HCT116 (cell line): ENCODE data around the gene APCDD1L. TPM values are rescaled to one million over a fixed set of nuclear protein-coding genes. Genes with fewer than 3 reads are reported as not detected.

ENCODE experiments used
- ATAC-seq: fragments of 200-7000 bp; cut with Tn5 transposase; 2 replicates; pipeline ENCODE4 v1.9.1; 2020; ENCODE audit warnings: mild to moderate bottlenecking, moderate library complexity
- BruUV-seq: library from RNA; stranded (reverse); fragments of 400-500 nt; replicated peaks from 2 replicates; lab custom pipeline; 2021; lab: Mats Ljungman, UMichigan
- CTCF ChIA-PET: fragments of 300-600 bp; sonication (Branson Sonifier 250); formaldehyde crosslinking; loops from one replicate; lab custom pipeline; 2021; ENCODE audit warnings: antibody characterized with exemption; lab: Charles Lee
- POLR2A ChIA-PET: fragments of 300-600, 350-600 bp; sonication (Branson Sonifier 250); formaldehyde crosslinking; loops from one replicate; lab custom pipeline; 2021; ENCODE audit warnings: antibody characterized with exemption; lab: Charles Lee
- RAD21 ChIA-PET, 2 experiments: fragments of 300-600 bp; sonication (Branson Sonifier 250); formaldehyde crosslinking; loops; one replicate each; lab custom pipeline; 2023; ENCODE audit warnings: low total read pairs in 2 of 2; ENCODE audit not compliant: uncharacterized antibody in 2 of 2, unreplicated experiment in 2 of 2, low non-redundant PET in 1 of 2; lab: Charles Lee
- DNase-seq: peaks from one replicate; pipeline ENCODE4 v3.0.0-alpha.2; 2010; ENCODE audit warnings: low read depth, low spot score
- H2AFZ ChIP-seq: fragments of 200-600 bp; shearing (Covaris generic), sonication (generic); 2 replicates; pipeline ENCODE4 v1.6.1; 2017; ENCODE audit warnings: low read depth, mixed run types, mixed read lengths, antibody characterized with exemption, low read length; ENCODE audit not compliant: poor library complexity, severe bottlenecking
- H3K27ac ChIP-seq: 2 replicates; pipeline ENCODE4 v1.5.1; 2012; ENCODE audit warnings: low read depth, low read length
- H3K27me3 ChIP-seq: fragments of 200-600 bp; sonication (generic); 2 replicates; pipeline ENCODE4 v1.6.1; 2016; ENCODE audit warnings: mixed run types, low read length, mixed read lengths; ENCODE audit not compliant: insufficient read depth
- H3K36me3 ChIP-seq, 2 experiments: fragments of 200-500 bp in 1 of 2; fragments of 200-600 bp in 1 of 2; sonication (Bioruptor generic) in 1 of 2; sonication (generic) in 1 of 2; 2 replicates each; pipeline versions ENCODE4 v1.5.1 to v1.6.1; 2014 to 2016; ENCODE audit warnings: low read length in 2 of 2, inconsistent platforms in 1 of 2, mixed read lengths in 1 of 2, mixed run types in 1 of 2; ENCODE audit not compliant: insufficient read depth in 2 of 2, control insufficient read depth in 1 of 2
- H3K4me1 ChIP-seq, 2 experiments: fragments of 200-600 bp in 1 of 2; sonication (generic) in 1 of 2; 2 replicates each; pipeline versions ENCODE4 v1.5.1 to v1.6.1; 2012 to 2017; ENCODE audit warnings: low read length in 2 of 2, inconsistent platforms in 1 of 2, mild to moderate bottlenecking in 1 of 2, mixed read lengths in 1 of 2, mixed run types in 1 of 2, moderate library complexity in 1 of 2; ENCODE audit not compliant: insufficient read depth in 2 of 2, control insufficient read depth in 1 of 2
- H3K4me2 ChIP-seq: fragments of 200-600 bp; sonication (generic); 2 replicates; pipeline ENCODE4 v1.6.1; 2017; ENCODE audit warnings: mixed run types, low read length, mixed read lengths
- H3K4me3 ChIP-seq, 2 experiments: fragments of 200-600 bp in 1 of 2; sonication (generic) in 1 of 2; replicated peaks in 1 of 2; 2 replicates each; pipeline ENCODE4 v1.5.1; 2011 to 2016; ENCODE audit warnings: low read length in 2 of 2, control low read depth in 1 of 2, low read depth in 1 of 2, mild to moderate bottlenecking in 1 of 2, mixed read lengths in 1 of 2, mixed run types in 1 of 2
- H3K79me2 ChIP-seq: fragments of 200-600 bp; sonication (generic); 2 replicates; pipeline ENCODE4 v1.6.1; 2017; ENCODE audit warnings: mild to moderate bottlenecking, mixed run types, low read length, moderate library complexity, mixed read lengths; ENCODE audit not compliant: insufficient read depth
- H3K9ac ChIP-seq: fragments of 200-600 bp; sonication (generic); 2 replicates; pipeline ENCODE4 v1.6.1; 2016; ENCODE audit warnings: low read length, mixed read lengths
- H3K9me2 ChIP-seq: fragments of 200-600 bp; sonication (generic), shearing (Covaris generic); 2 replicates; pipeline ENCODE4 v1.6.1; 2017; ENCODE audit warnings: mixed run types, mild to moderate bottlenecking, moderate library complexity; ENCODE audit not compliant: insufficient read depth
- H3K9me3 ChIP-seq, 2 experiments: fragments of 200-500 bp in 1 of 2; fragments of 200-600 bp in 1 of 2; sonication (Bioruptor generic) in 1 of 2; sonication (generic) in 1 of 2; 2 replicates each; pipeline ENCODE4 v1.6.1; 2014 to 2017; ENCODE audit warnings: low read length in 2 of 2, mixed read lengths in 2 of 2, inconsistent platforms in 1 of 2, low read depth in 1 of 2, mild to moderate bottlenecking in 1 of 2, mixed run types in 1 of 2, moderate library complexity in 1 of 2; ENCODE audit not compliant: control insufficient read depth in 1 of 2, insufficient read depth in 1 of 2
- H4K20me1 ChIP-seq: fragments of 200-600 bp; sonication (generic), shearing (Covaris generic); 2 replicates; pipeline ENCODE4 v1.6.1; 2017; ENCODE audit warnings: mixed run types, mild to moderate bottlenecking, moderate library complexity; ENCODE audit not compliant: insufficient read depth
- CBX3 ChIP-seq: IDR thresholded peaks from 2 replicates; pipeline ENCODE4 v1.6.1; 2012; ENCODE audit warnings: low read depth
- CEBPB ChIP-seq: IDR thresholded peaks from 2 replicates; pipeline ENCODE4 v1.6.1; 2012; ENCODE audit warnings: low read depth
- EGR1 ChIP-seq: IDR thresholded peaks from 2 replicates; pipeline ENCODE4 v1.6.1; 2012; ENCODE audit warnings: low read depth
- EZH2phosphoT487 ChIP-seq: fragments of 200-600 bp; IDR thresholded peaks from 2 replicates; pipeline ENCODE4 v1.6.1; 2018; ENCODE audit warnings: antibody characterized with exemption, borderline replicate concordance
- JUND ChIP-seq: IDR thresholded peaks from 2 replicates; pipeline ENCODE4 v1.6.1; 2012
- POLR2A ChIP-seq: IDR thresholded peaks from 2 replicates; pipeline ENCODE4 v1.7.0; 2011; ENCODE audit warnings: borderline replicate concordance; ENCODE audit not compliant: insufficient read depth, insufficient read length; ENCODE audit errors: extremely low read depth
- RAD21 ChIP-seq: IDR thresholded peaks from 2 replicates; pipeline ENCODE4 v1.6.1; 2012; ENCODE audit warnings: low read depth, mild to moderate bottlenecking
- SIN3A ChIP-seq: IDR thresholded peaks from 2 replicates; pipeline ENCODE4 v1.6.1; 2012; ENCODE audit warnings: low read depth
- YY1 ChIP-seq: IDR thresholded peaks from 2 replicates; pipeline ENCODE4 v1.6.1; 2011; ENCODE audit warnings: low read length, low read depth, moderate library complexity, mild to moderate bottlenecking; ENCODE audit not compliant: insufficient replicate concordance; ENCODE audit errors: extremely low read depth
- ZNF274 ChIP-seq: fragments of 200-500 bp; sonication (Bioruptor generic); IDR thresholded peaks from 2 replicates; pipeline ENCODE4 v1.6.1; 2014; ENCODE audit warnings: mild to moderate bottlenecking, low read depth, low read length, inconsistent platforms
- intact Hi-C: fragments of 100-400 bp; cut with micrococcal nuclease; formaldehyde crosslinking; loops from 2 replicates; pipeline ENCODE4 v1.10.0; 2022
- total RNA-seq: library from RNA; stranded (reverse); gene quantifications from one replicate; pipeline ENCODE4 v1.2.1, GENCODE V29; 2021; ENCODE audit not compliant: unreplicated experiment
- TF ChIP-seq, protein P1 (sequence below), 3 experiments: fragments of 200-600 bp in 1 of 3; sonication (generic) in 1 of 3; IDR thresholded peaks in 2 of 3; conservative IDR thresholded peaks in 1 of 3; 2 replicates each; pipeline ENCODE4 v1.5.1; 2012 to 2017; ENCODE audit warnings: low read depth in 2 of 3, low read length in 2 of 3, antibody characterized with exemption in 1 of 3, borderline replicate concordance in 1 of 3, control low read depth in 1 of 3, mild to moderate bottlenecking in 1 of 3, mixed read lengths in 1 of 3, mixed run types in 1 of 3, moderate library complexity in 1 of 3; ENCODE audit not compliant: insufficient read depth in 1 of 3
- TF ChIP-seq, protein P2 (sequence below): IDR thresholded peaks from 2 replicates; pipeline ENCODE4 v1.6.1; 2012
- TF ChIP-seq, protein P3 (sequence below): IDR thresholded peaks from 2 replicates; pipeline ENCODE4 v1.6.1; 2012; ENCODE audit warnings: low read depth
- TF ChIP-seq, protein P4 (sequence below): IDR thresholded peaks from 2 replicates; pipeline ENCODE4 v1.6.1; 2012

The APCDD1L gene
- total RNA-seq, 1 experiment from 2014 or later, result not detected

DNA sequence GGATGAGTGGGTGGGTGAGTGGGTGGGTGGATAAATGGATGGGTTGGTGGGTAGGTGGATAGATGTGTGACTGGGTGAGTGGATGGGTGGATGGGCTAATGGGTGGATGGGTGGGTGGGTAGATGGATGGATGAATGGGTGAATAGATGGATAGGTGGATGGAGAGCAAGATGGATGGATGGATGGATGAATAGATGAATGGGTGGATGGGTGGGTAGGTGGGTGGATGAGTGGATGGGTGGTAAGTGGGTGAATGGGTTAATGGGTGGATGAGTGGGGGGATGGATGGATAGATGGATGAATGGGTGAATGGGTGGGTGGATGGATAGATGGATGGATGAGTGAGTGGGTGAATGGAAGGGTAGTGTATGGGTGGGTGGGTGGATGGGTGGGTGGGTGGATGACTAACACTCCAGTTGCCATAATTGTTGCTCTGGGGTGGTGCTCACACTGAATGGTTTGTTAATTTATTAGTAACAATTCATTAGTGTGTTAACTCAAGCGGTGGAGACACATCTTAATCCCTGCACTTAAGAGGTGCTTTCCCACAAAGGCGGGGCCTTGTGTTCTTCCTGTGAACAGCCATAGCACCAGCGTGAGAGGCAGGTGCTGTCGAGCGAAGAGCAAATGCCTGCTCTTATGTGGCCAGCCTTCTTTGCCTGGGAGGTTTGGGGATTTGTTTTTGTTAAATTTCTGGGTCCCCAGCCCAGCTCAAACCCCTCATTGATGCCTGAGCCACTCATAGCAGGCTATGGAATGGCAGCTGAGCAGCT is 4.9 kb upstream of the APCDD1L start (continued):
- TF ChIP-seq RAD21, result no peak
- TF ChIP-seq, protein P1, sequence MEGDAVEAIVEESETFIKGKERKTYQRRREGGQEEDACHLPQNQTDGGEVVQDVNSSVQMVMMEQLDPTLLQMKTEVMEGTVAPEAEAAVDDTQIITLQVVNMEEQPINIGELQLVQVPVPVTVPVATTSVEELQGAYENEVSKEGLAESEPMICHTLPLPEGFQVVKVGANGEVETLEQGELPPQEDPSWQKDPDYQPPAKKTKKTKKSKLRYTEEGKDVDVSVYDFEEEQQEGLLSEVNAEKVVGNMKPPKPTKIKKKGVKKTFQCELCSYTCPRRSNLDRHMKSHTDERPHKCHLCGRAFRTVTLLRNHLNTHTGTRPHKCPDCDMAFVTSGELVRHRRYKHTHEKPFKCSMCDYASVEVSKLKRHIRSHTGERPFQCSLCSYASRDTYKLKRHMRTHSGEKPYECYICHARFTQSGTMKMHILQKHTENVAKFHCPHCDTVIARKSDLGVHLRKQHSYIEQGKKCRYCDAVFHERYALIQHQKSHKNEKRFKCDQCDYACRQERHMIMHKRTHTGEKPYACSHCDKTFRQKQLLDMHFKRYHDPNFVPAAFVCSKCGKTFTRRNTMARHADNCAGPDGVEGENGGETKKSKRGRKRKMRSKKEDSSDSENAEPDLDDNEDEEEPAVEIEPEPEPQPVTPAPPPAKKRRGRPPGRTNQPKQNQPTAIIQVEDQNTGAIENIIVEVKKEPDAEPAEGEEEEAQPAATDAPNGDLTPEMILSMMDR (IDR thresholded peaks at IDR 0.05 in 2 of 3, conservative IDR thresholded peaks at IDR 0.05 in 1 of 3; ENCODE audit: borderline replicate concordance in 1 of 3, insufficient read depth in 1 of 3, low read depth in 2 of 3, low read length in 2 of 3), result no peak
- TF ChIP-seq POLR2A, result no peak
- TF ChIP-seq YY1, result no peak
- TF ChIP-seq SIN3A, result no peak
- no peak for TF ChIP-seq EGR1
- TF ChIP-seq, all 23 proteins: peak for 0

DNA sequence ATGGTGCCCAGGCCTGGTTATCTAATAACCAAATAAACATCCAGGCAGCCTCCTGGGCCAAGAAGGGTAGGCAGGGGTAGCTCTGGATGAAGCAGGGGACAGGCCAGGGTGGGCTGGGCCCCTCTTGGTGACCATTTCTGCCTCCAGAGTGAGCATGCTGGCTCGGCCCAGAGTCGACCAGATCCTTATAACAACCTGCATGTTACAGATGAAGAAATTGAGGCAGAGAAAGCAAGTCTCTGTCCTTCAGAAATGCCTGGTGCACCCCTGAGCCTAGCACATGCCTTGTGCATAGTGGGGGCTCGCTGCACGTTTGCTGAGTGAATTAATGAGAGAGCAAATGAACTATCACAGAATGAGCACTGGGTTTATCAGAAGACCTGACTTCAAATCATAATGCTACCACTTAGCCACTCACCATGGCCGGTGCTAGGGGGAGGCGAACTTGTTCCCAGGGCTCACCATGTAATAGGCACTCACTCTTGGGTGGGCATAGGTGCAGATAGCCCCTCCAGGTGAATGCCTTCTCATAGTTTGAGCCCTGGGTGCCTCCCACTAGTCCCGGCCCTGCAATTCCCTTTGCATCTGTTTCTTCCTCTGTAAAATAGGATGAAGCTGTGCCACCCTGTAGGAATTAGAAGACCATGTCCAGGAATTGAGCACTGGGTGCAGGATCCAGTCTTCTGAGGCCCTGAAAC is 3.8 kb upstream of the APCDD1L start:
- H3K9ac ChIP-seq, result no peak overlapping the region
- ChIA-PET POLR2A (no interaction called here), CTCF (no interaction called here), RAD21 (no interaction called here)
- H3K4me1 ChIP-seq, result peaks cover 0 to 7% of the 10 kb centered on the region in 2 experiments; a peak in 2 of 4 replicates
- no peak for DNase-seq
- intact Hi-C loops, result no loop called here
- no peaks in the 10 kb centered on the region for H4K20me1 ChIP-seq
- no peaks in the 10 kb centered on the region for H3K79me2 ChIP-seq
- no peak for ATAC-seq
- no peaks in the 10 kb centered on the region for H3K9me3 ChIP-seq
- H3K27ac ChIP-seq, result no peak overlapping the region
- H3K4me2 ChIP-seq, result no peak overlapping the region
- BruUV-seq, result no TSS peak
- TF ChIP-seq JUND (no peak), EGR1 (no peak), ZNF274 (no peak), SIN3A (no peak), EZH2phosphoT487 (no peak), CBX3 (no peak), CEBPB (no peak)
- TF ChIP-seq, protein P2, sequence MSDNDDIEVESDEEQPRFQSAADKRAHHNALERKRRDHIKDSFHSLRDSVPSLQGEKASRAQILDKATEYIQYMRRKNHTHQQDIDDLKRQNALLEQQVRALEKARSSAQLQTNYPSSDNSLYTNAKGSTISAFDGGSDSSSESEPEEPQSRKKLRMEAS, result no peak
- TF ChIP-seq, protein P3, sequence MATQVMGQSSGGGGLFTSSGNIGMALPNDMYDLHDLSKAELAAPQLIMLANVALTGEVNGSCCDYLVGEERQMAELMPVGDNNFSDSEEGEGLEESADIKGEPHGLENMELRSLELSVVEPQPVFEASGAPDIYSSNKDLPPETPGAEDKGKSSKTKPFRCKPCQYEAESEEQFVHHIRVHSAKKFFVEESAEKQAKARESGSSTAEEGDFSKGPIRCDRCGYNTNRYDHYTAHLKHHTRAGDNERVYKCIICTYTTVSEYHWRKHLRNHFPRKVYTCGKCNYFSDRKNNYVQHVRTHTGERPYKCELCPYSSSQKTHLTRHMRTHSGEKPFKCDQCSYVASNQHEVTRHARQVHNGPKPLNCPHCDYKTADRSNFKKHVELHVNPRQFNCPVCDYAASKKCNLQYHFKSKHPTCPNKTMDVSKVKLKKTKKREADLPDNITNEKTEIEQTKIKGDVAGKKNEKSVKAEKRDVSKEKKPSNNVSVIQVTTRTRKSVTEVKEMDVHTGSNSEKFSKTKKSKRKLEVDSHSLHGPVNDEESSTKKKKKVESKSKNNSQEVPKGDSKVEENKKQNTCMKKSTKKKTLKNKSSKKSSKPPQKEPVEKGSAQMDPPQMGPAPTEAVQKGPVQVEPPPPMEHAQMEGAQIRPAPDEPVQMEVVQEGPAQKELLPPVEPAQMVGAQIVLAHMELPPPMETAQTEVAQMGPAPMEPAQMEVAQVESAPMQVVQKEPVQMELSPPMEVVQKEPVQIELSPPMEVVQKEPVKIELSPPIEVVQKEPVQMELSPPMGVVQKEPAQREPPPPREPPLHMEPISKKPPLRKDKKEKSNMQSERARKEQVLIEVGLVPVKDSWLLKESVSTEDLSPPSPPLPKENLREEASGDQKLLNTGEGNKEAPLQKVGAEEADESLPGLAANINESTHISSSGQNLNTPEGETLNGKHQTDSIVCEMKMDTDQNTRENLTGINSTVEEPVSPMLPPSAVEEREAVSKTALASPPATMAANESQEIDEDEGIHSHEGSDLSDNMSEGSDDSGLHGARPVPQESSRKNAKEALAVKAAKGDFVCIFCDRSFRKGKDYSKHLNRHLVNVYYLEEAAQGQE, result no peak
- TF ChIP-seq, protein P1 (IDR thresholded peaks at IDR 0.05 in 2 of 3, conservative IDR thresholded peaks at IDR 0.05 in 1 of 3; ENCODE audit: borderline replicate concordance in 1 of 3, insufficient read depth in 1 of 3, low read depth in 2 of 3, low read length in 2 of 3), result no peak
- TF ChIP-seq, protein P4, sequence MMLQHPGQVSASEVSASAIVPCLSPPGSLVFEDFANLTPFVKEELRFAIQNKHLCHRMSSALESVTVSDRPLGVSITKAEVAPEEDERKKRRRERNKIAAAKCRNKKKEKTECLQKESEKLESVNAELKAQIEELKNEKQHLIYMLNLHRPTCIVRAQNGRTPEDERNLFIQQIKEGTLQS, result no peak
- H3K4me3 ChIP-seq, result no peak overlapping the region
- H3K27me3 ChIP-seq, result no peaks in the 10 kb centered on the region
- no peaks in the 10 kb centered on the region for H3K9me2 ChIP-seq
- H3K36me3 ChIP-seq, result no peaks in the 10 kb centered on the region
- H2AFZ ChIP-seq, result no peak overlapping the region
